Central memory CD8-positive, alpha-beta T cell (primary cell): ENCODE data around the gene CCDC167.

ENCODE experiments used
- ATAC-seq: fragments of 150-1000 bp; cut with Tn5 transposase; replicated peaks from 2 replicates; pipeline ENCODE4 v1.10.0; 2022; ENCODE audit warnings: mild to moderate bottlenecking, moderate FRiP score, moderate number of reproducible peaks; ENCODE audit not compliant: poor library complexity, severe bottlenecking; ENCODE audit errors: extremely low read depth
- DNase-seq, 2 donors: peaks; one replicate each; pipeline ENCODE4 v3.0.0; 2021; ENCODE audit warnings: low spot score in 2 of 2
- H3K27ac Mint-ChIP-seq: one replicate; pipeline ENCODE4 v1.8.0; 2022; ENCODE audit warnings: low read depth, mild to moderate bottlenecking, moderate library complexity, mixed read lengths
- H3K27me3 Mint-ChIP-seq: one replicate; pipeline ENCODE4 v1.8.0; 2022; ENCODE audit warnings: mixed read lengths
- H3K36me3 Mint-ChIP-seq: one replicate; pipeline ENCODE4 v1.8.0; 2022; ENCODE audit warnings: mild to moderate bottlenecking, moderate library complexity, mixed read lengths; ENCODE audit not compliant: insufficient read depth
- H3K4me1 Mint-ChIP-seq: one replicate; pipeline ENCODE4 v1.8.0; 2022; ENCODE audit warnings: mixed read lengths
- H3K4me3 Mint-ChIP-seq: one replicate; pipeline ENCODE4 v1.8.0; 2022; ENCODE audit warnings: mild to moderate bottlenecking, moderate library complexity, mixed read lengths
- H3K9me3 Mint-ChIP-seq: one replicate; pipeline ENCODE4 v1.8.0; 2022; ENCODE audit warnings: mixed read lengths

Gene CCDC167

GRCh38 chr6:37489697-37490336 is 9.9 kb downstream of the CCDC167 start:
- DNase-seq: peak in 1 of 2 donors; percentile 46
- Mint-ChIP-seq H3K4me3 (peak overlapping the region; percentile 78), H3K9me3 (no peaks in the 10 kb centered on the region), H3K36me3 (peaks cover 12% of the 10 kb centered on the region), H3K27me3 (no peaks in the 10 kb centered on the region), H3K4me1 (peaks cover 62% of the 10 kb centered on the region), H3K27ac (peak overlapping the region; percentile 100)
- ATAC-seq: peak; percentile 79

- DNase-seq: no peak
- Mint-ChIP-seq H3K9me3 (no peaks in the 10 kb centered on the region), H3K4me1 (peaks cover 62% of the 10 kb centered on the region), H3K36me3 (peaks cover 15% of the 10 kb centered on the region), H3K27me3 (no peaks in the 10 kb centered on the region), H3K27ac (peak overlapping the region; percentile 100), H3K4me3 (peak overlapping the region; percentile 78)
- no peak for ATAC-seq
Observed at GRCh38 chr6:37488476-37488875, 11.2 kb downstream of the CCDC167 start.

GRCh38 chr6:37487591-37488380 is 11.9 kb downstream of the CCDC167 start:
- DNase-seq (no peak), ATAC-seq (no peak)
- peaks cover 16% of the 10 kb centered on the region for H3K36me3 Mint-ChIP-seq
- H3K4me1 Mint-ChIP-seq: peaks cover 64% of the 10 kb centered on the region
- peak overlapping the region; percentile 100 for H3K27ac Mint-ChIP-seq
- no peaks in the 10 kb centered on the region for H3K9me3 Mint-ChIP-seq
- no peaks in the 10 kb centered on the region for H3K27me3 Mint-ChIP-seq
- H3K4me3 Mint-ChIP-seq: no peak overlapping the region

- peaks cover 53% of the 10 kb centered on the region for H3K4me1 Mint-ChIP-seq
- no peak for DNase-seq
- peak overlapping the region; percentile 84 for H3K27ac Mint-ChIP-seq
- peaks cover 19% of the 10 kb centered on the region for H3K36me3 Mint-ChIP-seq
- no peak for ATAC-seq
- H3K9me3 Mint-ChIP-seq: no peaks in the 10 kb centered on the region
- no peaks in the 10 kb centered on the region for H3K27me3 Mint-ChIP-seq
- no peak overlapping the region for H3K4me3 Mint-ChIP-seq
Observed at GRCh38 chr6:37486121-37486839, 13.4 kb downstream of the CCDC167 start.

- H3K4me1 Mint-ChIP-seq: peaks cover 43% of the 10 kb centered on the region
- no peak overlapping the region for H3K4me3 Mint-ChIP-seq
- H3K36me3 Mint-ChIP-seq: peaks cover 24% of the 10 kb centered on the region
- DNase-seq (no peak), ATAC-seq (no peak)
- no peaks in the 10 kb centered on the region for H3K27me3 Mint-ChIP-seq
- no peaks in the 10 kb centered on the region for H3K9me3 Mint-ChIP-seq
- peak overlapping the region; percentile 84 for H3K27ac Mint-ChIP-seq
Observed at GRCh38 chr6:37485291-37485702, 14.4 kb downstream of the CCDC167 start.

- DNase-seq (no peak), ATAC-seq (no peak)
- Mint-ChIP-seq H3K4me3 (no peak overlapping the region), H3K27ac (peak overlapping the region; percentile 84), H3K9me3 (no peaks in the 10 kb centered on the region), H3K27me3 (no peaks in the 10 kb centered on the region), H3K4me1 (peaks cover 38% of the 10 kb centered on the region), H3K36me3 (peaks cover 23% of the 10 kb centered on the region)
Observed at GRCh38 chr6:37484786-37485170, 14.9 kb downstream of the CCDC167 start.

GRCh38 chr6:37483917-37484785 is 15.5 kb downstream of the CCDC167 start:
- H3K4me3 Mint-ChIP-seq: no peak overlapping the region
- no peaks in the 10 kb centered on the region for H3K9me3 Mint-ChIP-seq
- ATAC-seq: peak; percentile 74
- DNase-seq: peak; percentile 71 to 74
- peaks cover 24% of the 10 kb centered on the region for H3K36me3 Mint-ChIP-seq
- no peaks in the 10 kb centered on the region for H3K27me3 Mint-ChIP-seq
- peaks cover 32% of the 10 kb centered on the region for H3K4me1 Mint-ChIP-seq
- H3K27ac Mint-ChIP-seq: peak overlapping the region; percentile 84

- H3K36me3 Mint-ChIP-seq: peaks cover 21% of the 10 kb centered on the region
- peak overlapping the region; percentile 39 for H3K27ac Mint-ChIP-seq
- H3K4me1 Mint-ChIP-seq: peaks cover 24% of the 10 kb centered on the region
- no peaks in the 10 kb centered on the region for H3K27me3 Mint-ChIP-seq
- no peak for DNase-seq
- H3K9me3 Mint-ChIP-seq: no peaks in the 10 kb centered on the region
- no peak for ATAC-seq
- H3K4me3 Mint-ChIP-seq: no peak overlapping the region
Observed at GRCh38 chr6:37483252-37483901, 16.3 kb downstream of the CCDC167 start.

GRCh38 chr6:37482606-37483251 is 17.0 kb downstream of the CCDC167 start:
- peaks cover 24% of the 10 kb centered on the region for H3K36me3 Mint-ChIP-seq
- H3K27me3 Mint-ChIP-seq: no peaks in the 10 kb centered on the region
- H3K4me3 Mint-ChIP-seq: no peak overlapping the region
- DNase-seq (no peak), ATAC-seq (no peak)
- H3K9me3 Mint-ChIP-seq: no peaks in the 10 kb centered on the region
- peaks cover 18% of the 10 kb centered on the region for H3K4me1 Mint-ChIP-seq
- peak overlapping the region; percentile 39 for H3K27ac Mint-ChIP-seq

- Mint-ChIP-seq H3K4me3 (no peak overlapping the region), H3K4me1 (peaks cover 17% of the 10 kb centered on the region), H3K27ac (peak overlapping the region; percentile 39), H3K9me3 (no peaks in the 10 kb centered on the region), H3K36me3 (peaks cover 24% of the 10 kb centered on the region), H3K27me3 (no peaks in the 10 kb centered on the region)
- DNase-seq (no peak), ATAC-seq (no peak)
Observed at GRCh38 chr6:37481711-37482605, 17.7 kb downstream of the CCDC167 start.
